Measurements from ENCODE around the gene SLC25A21.

SLC25A21 gene

GRCh38 chr14:36976571-36977023, 195.8 kb downstream of the SLC25A21 start:
- FAIRE-seq, result no peak

GRCh38 chr14:36975834-36976233, 196.6 kb downstream of the SLC25A21 start:
- no peak for FAIRE-seq

GRCh38 chr14:36974985-36975384, 197.4 kb downstream of the SLC25A21 start:
- no peak for FAIRE-seq

DNA sequence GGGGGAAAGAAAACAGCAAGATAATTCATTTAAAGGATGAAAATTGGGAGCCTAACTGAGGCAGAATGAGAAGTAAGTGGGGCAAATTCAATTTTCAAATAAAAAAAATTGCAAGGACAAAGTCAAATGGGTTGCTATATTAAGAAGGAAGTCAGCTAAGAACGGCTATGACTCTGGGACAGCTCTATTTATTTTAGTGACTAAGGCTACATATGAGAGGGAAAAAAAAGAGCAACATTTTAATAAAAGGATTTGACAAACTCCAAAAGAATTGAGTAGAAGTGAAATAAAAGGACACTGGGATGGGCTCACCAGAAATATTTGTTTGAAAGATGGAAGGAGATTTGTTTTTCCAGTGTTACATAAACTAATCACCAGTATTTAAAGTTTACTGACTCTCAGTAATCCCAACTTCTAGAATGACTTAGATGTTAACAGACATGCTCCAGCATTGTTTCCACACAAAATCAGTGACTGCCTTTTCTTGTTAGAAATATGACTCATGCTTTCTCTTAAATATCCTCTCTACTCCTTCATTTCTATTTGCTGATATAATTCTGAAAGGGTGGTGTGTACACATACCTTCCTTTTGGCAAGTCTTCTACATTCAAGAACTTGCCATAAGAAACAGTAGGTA, 198.5 kb downstream of the SLC25A21 start:
- FAIRE-seq, result no peak

DNA sequence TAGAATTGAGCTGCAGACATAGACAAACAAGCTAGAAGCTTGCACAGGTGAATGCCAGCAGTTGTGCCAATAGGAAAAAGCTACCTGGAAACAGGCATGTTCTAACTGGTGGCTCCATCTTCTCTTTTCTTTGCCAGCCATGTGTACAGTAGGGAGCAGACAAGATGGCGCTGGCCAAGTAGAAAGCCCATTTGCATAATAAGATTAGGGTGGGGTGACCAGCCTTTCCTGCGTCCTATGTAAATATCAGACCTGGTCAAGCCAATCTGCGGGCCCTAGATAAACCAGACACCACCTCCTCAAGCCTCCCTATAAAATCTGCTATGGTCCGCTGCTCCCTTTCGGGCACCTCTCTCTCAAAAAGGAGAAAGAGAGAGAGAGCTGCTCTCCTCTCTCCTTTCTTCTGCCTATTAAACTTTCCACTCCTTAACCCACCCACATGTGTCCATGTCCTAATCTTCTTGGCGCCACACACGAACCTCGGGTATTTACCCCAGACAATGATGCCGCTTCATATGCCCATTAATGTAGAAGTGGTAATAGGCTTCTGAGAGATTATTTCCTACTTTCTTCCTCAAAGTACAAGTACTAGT, 201.0 kb downstream of the SLC25A21 start:
- FAIRE-seq, result no peak

GRCh38 chr14:36967892-36968555, 204.4 kb downstream of the SLC25A21 start:
- FAIRE-seq, result no peak

DNA sequence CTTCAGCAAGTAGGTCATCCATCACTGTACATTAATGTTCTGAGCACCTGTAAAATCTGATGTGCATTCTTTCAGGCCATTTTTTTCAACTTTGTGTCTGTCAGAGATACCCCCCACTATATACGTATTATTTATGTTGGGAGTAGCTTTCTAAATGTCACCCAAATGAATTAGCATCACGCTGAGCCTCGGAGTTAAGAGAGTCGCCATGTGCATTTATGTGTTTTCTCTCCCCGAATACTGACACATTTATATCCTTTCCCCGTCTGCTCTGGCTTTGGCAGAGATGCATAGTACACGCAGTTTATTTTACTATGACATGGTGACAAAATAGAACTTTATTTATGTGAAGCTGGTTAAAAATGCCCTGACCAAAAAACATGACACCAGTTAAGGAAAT, 216.4 kb downstream of the SLC25A21 start:
- FAIRE-seq, result no peak

DNA sequence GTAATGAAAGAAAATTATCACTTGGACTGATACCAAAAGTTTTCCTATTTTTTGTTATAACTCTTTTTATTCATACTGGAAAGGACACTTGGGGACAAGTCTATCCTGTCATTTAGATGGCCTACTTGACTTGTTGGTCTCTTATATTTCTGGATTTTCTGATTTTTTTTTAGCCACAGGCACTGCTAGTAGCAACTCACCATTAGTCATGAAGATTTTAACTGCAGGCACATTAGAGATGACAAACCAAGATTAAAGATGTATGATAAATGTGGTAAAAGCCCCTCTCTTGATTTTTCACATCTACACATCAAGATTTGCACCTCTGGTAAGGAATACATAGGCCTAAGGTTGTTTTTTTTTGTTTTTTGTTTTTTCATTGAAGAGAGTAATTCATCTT, 217.0 kb downstream of the SLC25A21 start:
- no peak for FAIRE-seq

GRCh38 chr14:36952689-36953088, 219.7 kb downstream of the SLC25A21 start:
- FAIRE-seq, result no peak

- FAIRE-seq, result no peak
Observed at GRCh38 chr14:36951380-36951911, 221.0 kb downstream of the SLC25A21 start.

GRCh38 chr14:36950812-36951211, 221.6 kb downstream of the SLC25A21 start:
- FAIRE-seq, result no peak

- no peak for FAIRE-seq
Observed at GRCh38 chr14:36949371-36949770, 223.0 kb downstream of the SLC25A21 start.

DNA sequence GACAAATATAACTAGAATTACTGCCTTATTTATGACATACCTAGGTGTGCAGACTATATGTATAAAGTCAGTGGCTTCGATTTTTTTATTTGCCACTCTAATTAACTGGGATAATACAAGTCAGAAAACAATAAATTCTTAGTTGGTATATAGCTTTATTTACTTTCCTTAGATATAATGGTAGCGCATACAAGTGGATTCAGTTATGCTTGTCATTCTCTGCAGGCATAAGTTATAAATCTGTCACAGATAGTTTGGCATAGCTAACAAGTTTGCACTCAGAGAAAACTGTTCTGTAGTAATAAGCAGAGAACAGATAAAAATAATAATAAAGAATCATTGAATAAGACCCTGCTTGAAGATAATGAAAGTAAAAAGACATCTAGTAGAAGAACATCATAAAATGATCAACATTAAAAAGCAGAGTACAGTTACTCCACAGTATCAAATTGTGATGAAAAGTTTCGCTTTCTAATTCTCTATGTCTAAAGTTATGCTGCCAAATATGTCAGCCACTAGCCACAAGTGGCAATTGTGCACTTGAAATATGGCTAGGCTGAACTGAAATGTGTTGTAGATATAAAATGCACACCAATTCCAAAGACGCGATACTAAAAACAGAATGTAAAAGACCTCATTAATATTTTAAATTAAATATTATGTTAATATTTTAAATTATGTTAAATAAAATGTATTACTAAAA, 224.1 kb downstream of the SLC25A21 start:
- FAIRE-seq, result no peak

DNA sequence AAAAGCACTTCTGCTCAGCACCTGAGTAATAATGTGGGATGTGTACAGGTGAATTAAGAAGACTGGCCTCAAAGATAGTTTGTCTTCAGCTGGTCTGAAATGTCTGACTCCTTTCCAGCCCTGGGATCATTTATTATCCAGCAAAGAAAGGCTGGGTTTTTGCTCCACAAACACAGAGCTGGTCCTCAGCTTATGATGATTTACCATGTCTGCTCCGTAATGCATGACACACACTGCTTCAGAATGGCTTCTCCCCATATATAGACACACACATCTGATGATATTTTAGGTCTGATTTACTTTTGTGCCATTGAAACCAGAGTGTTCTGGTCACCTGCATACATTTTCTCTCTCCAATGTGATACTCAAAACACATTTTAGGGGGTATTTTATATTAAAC, 225.0 kb downstream of the SLC25A21 start:
- FAIRE-seq, result no peak

DNA sequence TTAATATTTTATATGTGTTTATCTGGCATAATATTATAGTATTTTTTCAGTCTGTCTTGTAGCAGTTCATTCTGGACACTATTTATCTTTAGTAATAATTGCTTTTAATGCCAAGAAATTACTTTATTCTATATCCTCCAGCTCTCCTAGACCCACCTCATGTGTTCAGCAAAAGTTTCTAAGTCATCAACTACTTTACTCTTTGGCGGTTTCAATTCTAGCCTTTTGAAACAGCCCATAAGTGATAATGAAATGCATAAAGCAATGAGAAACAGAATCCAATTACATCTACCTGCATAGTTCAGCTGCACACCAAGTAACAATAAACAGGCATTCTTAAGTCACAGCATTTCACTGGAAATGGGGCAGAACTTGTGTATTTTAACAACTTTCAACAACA, 225.5 kb downstream of the SLC25A21 start:
- no peak for FAIRE-seq

GRCh38 chr14:36944307-36945010, 227.9 kb downstream of the SLC25A21 start:
- FAIRE-seq, result no peak

DNA sequence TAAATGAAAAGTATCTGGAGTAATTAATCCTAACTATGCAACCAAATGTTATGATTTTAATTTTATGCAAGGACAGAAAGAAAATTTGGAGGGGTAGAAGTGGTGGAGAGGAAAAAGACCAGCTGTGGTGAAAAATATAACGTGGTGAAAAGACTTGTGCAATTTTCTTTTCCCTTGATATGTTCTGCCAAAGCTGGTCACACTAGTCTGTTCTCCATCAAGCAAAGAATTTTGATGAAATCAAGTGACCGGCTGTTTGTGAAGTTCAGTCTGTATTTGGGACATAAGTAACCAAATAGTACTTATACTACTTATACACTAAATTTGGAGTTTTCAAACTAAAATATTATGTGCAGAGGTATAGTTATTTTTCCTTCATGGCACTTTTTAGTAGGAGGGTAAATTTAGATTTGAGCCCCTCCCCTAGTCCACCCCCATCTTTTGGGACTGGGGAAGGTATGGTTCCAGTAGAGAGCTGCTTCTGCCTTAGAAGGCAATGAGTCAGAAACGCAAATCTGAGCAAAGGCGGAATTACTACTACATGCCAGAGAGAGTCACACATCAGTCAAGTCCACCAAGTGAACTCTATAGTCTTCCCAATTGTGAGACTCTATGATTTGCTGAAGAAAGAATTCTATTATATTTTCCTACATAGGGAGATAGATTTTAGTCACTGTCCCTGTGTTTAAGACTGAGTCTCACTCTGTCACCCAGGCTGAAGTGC, 229.7 kb downstream of the SLC25A21 start:
- FAIRE-seq, result no peak

- peak; percentile 96 for FAIRE-seq
Observed at GRCh38 chr14:36941783-36942521, 230.5 kb downstream of the SLC25A21 start.

GRCh38 chr14:36940476-36940875, 231.9 kb downstream of the SLC25A21 start:
- no peak for FAIRE-seq

- FAIRE-seq, result no peak
Observed at GRCh38 chr14:36939265-36939664, 233.1 kb downstream of the SLC25A21 start.

GRCh38 chr14:36938678-36939077, 233.7 kb downstream of the SLC25A21 start:
- peak; percentile 78 for FAIRE-seq

All from islet of Langerhans (tissue), 1 donor.